ENCODE results near the gene CTNNAL1.
"Not testable (repeated sequence)": the region's sequence is repeated elsewhere in the genome, so short reads cannot be mapped to it uniquely, and the experiment has no call there.

Gene CTNNAL1

DNA sequence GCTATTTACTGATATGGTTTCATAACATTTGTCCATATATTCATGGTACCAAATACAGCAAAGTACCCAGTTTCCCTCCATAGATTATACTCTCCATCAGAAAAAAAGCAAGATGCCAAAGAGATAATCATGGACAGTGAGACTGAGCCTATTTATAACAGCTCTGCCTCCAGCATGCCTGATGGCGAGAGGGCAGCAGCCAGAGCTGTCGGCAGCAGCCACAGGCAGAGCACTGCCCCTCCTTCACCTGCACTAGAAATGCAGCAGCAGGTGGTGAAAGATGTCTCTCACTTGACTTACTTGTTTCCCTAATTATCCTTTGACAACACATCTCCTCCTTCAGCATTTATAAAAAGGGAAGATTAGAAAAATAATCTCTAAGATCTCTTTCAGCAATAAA lies 32.4 kb downstream of the CTNNAL1 start:
- no peak for DNase-seq

DNA sequence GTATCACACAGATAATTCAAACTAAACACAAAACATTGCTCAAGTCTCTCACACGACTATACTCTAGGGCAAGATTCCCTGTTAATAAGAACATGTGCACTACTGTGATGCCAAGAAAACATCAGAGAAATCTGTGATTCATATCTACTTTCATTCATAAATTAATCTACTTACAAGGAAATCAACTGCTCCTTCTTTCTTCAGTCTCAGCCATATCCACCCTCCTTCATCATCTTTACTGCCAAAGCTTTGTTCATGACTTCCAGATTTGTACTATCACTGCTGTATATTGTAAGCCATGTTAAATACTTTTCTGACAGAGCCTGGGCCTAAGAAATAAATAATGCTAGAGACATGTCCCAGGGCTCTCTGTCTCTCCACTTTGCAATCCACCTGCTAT lies 35.1 kb downstream of the CTNNAL1 start:
- no peak for DNase-seq

DNA sequence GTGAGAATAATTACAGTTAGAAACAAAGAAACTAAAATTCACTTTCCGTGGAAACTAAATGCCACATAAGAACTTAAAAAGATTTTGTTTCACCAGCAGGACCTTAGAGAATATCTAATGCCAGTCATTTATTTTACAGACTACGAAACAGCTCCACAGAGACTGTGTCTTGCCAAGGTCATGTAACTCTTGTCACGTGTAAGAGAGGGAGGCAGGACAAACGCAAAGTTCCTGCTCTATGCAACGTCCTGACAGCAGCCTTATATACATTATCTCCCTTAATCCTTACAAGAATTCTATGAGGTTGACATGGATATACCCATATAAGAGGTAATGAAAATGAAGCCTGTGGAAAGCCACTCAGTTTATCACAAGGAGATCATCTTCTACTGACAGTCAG lies 39.4 kb downstream of the CTNNAL1 start:
- no peak for DNase-seq

DNA sequence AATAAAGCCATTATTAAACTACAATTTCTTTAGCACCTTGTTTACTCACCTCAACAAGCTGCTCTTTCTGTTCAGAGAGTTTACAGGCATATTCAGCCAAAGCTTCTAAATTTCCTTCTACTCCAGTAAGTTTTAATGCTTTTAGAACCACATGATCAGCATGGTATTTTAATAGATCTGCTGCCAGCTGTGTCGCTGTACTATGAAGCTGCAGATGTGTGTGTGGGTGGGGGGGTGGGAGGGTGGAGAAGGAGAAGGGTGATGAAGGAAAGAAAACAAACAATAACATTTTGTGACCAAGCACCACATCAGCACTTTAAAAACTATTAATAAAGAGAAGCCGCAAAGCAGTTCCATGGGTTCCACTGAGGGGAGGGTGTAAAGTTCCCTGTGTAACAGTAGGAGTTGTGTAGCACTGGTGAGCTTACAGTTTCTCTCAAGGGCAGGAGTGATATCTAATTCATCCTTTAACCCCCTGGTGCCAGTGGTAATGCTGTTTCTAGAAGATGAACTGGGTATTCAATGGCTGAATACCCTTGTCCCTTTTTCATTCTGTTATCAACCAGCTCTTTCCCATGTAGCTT lies 40.6 kb downstream of the CTNNAL1 start:
- no peak for DNase-seq

DNA sequence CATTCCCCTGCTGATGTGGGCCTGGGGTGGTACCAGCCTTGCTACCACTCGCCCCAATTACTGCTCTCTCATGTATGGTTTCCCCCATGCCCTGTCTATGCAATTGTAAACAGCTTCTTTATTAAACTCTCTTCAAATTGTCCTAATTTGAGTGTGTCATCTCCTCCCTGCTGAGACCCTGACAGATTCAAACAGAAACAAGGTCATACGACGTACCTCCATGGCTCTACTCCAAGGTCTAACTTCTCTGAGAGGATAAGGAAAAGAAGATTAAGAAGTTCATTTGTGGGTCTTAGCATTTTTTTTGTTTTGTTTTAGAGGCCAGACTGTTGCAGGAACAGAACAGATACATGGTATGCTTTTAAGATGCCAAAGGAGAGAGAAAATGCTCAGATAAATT lies 41.1 kb downstream of the CTNNAL1 start:
- no peak for DNase-seq

DNA sequence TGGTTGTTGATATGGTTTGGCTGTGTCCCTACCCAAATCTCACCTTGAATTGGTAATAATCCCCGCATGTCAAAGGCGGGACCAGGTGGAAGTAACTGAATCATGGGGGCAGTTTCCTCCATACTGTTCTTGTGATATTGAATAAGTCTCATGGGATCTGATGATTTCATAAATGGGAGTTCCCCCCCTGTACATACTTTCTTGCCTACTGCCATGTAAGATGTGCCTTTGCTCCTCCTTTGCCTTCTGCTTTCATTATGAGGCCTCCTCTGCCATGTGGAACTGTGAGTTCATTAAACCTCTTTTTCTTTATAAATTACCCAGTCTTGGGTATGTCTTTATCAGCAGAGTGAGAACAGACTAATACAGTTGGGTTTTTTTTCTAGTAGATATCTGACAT lies 41.9 kb downstream of the CTNNAL1 start:
- not testable (repeated sequence) for DNase-seq

DNA sequence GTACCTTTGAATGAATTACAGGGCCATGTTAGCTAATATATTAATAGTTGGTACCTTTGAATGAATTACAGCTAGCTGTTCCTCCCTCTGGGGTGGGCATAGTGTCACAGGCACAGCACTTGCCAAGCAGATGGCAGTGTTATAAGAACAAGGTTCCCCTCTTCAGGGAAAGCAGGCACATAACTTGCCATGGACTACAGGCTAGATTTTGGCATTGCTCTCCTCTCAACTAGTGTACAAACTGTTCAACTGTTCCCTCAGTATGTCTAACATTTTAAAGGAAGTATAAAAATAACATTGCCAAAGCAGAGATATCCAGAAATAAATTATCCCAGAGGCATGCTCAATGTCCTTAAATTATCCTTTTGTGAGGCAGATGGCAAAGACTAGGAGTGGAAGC lies 45.4 kb downstream of the CTNNAL1 start:
- no peak for DNase-seq

DNA sequence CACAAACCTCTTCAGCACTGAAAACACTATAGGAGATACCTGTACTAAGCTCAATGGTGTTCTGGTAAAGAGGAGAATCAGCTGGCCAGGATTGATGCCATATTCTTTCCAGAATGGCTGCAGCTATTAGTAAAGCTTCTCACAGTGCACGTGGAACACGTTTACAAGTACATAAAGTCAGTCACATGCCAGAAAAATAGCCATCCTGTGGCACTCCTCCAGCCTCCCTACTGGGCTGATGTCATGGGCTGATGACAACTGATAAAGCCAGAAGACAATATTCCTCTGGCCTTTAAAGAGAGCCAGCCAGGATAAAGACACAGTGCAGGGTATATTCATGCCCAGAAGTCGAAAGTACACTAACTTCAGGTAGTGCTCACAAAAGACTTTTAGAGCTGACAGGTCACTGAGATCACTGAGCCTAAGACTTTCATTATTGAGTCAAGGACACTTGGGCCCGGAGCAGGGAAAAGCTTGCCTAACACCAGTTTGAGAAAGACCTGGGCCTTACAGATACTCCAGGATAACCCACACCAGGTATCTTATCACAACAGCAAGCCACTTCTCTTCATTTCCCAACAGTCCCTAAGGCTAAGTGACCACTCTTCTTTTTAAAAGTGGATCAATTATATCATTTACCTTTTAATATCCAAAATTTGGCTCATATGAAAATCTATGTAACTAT lies 49.7 kb downstream of the CTNNAL1 start:
- no peak for DNase-seq

DNA sequence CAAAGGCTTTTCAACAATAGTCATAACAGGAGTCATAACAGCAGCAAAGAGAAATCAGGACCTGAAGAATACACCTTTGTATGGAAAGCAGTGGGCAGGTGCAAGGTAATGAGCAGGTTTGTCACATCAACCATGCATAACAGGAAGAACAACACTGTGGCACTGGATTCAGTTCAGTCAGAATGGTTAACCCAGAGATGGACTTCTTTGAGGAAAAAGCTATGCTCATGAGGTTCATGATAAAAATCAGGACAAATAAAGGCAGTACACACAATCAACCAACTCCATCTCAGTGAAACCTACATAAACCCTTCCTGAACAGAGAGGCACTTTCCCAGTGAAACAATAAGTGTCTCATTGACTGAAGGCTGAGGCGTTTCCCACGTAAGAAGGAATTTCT lies 52.1 kb downstream of the CTNNAL1 start:
- no peak for DNase-seq

DNA sequence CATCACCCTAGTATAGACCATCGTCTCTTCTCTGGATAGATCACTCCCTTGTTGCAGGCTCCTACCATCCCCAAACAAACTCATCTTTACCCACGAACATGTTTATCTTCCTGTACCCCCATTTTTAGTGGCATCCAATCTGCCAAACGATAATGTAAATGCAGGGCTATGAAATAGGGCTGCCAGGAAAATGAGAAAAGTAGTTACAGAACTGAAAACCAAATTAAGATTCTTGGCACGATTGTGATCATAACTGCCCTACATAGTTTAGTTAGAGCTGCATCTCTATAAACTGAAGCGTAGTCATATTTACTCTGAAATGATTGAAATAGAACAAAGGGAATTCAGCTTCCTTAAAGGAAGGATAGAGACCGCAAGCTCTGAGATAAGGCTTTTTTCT lies 53.0 kb downstream of the CTNNAL1 start:
- no peak for DNase-seq

DNA sequence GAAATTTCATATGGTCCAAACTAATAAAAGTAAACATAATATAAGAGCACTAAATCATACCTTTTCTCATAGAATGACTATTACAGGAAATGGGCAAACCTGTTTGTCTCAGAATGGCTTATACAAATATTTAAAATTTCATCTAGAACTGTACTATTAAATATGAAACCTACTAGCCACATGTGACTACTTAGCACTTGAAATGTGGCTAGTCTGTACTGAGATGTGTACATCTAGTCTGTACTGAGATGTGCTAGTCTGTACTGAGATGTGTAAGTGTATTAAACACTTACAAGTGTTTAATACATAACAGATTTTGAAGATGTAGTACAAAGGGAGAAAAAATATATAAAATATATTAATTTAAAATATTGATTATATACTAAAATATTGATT lies 56.7 kb downstream of the CTNNAL1 start:
- no peak for DNase-seq

DNA sequence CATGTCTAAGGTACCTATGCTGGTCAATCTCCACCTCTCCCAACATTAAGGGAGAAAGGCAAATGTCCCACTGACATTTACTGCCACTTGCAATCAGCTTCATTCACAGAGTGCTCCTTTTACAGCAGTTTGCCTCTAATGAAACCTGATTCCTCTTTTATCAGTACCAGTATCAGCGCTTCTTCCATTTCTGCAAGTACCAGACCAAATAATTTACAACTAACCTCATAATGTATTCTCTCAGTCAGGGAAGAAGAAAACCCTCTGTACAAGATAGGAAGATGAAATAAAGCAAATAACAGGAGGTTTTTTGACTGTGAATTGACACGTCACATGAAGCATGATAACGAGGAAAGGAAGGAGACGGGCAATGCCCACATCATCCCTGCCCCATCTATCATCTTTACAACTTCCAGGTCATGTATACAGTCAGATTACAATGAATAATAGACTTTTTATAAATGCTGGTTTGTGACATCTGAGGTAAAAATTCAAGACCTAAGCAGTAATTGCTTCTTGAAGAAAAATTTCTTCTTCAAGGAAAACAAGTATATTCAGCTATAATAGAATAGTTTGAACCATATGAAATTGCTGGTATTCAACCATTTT lies 57.2 kb downstream of the CTNNAL1 start:
- no peak for DNase-seq

DNA sequence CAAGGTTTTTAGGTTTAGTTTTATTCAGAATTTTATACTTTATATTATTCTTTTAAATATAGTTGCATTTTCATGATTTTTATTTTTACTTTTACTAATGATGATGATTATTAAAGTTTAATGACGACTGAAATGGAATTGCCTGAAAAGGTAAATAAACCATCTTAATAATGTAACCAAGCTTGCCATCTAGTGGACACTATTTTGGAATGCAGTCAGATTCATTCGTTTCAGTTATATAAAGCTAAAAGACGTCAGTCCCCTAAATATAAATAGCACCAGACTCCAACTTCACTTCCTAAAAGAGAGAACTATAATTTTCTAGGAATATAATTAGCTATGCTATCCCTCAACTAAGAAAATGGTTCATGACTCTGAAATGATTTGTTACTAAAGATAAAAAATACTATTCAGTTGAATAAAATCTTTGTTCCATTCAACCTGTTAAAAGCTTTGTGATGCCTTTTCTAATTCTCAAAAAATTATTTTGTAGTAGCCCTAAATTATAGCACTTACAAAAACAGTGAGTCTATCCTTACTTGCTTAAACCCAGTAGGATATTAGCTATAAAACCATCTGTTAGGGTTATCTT lies 59.2 kb downstream of the CTNNAL1 start:
- DNase-seq: no peak

DNA sequence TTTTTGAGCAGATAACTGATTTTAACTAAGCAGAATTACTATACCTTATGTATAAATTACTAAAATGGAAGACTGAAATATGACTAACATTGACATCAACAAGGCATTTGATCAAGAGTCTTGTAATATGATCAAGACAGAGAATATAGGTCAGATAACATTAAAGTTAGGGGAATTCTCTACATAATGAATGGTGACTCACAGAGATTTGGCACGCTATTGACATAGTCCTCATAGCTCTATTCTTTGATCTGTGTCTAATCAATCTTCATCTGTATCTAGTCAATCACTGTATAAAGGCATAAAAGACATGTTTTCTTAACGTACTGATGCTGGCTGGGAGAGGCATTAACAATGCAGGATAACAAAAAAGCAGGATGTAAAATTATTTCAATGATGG lies 61.7 kb downstream of the CTNNAL1 start:
- DNase-seq: no peak

DNA sequence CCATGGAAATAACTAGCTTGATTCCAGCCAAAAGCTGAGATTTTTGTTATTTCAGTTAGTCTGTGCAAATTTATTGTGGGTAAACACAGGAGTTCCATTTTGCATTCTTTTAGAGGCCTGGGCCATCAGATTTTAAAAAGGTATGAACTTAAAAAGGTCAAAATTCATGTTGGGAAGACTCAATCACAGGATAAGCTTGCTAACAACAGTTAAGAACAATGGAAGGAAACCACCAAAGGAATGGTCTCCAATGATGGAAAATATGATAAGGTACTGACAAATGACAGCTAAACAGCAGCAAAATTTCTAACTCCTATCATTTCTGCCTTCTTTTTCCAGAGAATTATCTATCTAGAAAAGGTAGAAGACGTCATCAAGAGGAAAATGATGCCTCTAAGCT lies 63.1 kb downstream of the CTNNAL1 start:
- no peak for DNase-seq

DNA sequence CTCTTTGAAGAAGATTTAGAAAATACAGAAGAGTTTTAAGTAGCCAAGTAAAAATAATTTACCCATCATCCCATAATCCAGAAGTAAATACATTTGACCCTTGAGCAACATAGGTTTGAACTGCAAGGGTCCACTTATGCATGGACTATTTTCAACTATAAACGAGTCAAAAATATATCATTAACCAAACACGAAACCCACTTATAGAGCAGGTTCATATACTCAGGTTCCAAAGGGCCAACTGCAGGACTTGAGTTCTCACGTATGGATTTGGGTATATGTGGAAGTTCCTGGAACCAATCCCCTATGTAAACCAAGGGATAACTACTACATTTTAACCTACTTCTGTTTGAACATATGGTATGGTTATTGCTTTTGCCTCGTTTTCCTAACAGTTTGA lies 73.3 kb downstream of the CTNNAL1 start:
- DNase-seq: no peak

DNA sequence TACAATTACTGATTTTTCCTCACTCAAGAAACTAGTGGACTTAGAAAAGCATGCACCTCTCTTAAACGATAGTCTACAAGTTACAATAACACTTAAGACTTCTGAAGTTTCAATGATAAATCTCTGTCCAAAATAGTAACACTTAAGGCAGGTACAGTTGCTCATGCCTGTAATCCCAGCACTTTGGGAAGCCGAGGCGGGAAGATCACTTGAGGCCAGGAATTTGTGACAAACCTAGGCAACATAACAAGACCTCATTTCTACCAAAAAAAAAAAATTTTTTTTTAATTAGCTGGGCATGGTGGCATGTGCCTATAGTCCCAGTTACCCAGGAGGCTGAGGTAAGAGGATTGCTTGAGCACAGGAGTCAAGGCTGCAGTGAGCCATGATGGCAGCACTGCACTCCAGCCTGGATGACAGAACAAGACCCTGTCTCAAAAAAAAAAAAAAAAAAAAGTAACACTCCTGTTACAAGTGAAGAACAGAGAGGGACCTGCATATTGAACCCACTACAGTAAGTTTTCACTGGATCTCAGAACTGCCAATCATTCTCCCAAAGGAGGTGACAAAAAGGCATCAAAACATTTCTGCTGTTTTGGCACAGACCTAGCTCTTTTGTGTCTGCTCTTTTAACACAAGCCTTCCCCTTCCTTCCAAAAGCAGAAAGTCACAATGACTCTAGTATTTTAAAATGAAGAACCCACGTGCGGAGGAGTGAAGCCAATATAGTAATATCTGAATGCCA lies 75.6 kb downstream of the CTNNAL1 start:
- DNase-seq: no peak

DNA sequence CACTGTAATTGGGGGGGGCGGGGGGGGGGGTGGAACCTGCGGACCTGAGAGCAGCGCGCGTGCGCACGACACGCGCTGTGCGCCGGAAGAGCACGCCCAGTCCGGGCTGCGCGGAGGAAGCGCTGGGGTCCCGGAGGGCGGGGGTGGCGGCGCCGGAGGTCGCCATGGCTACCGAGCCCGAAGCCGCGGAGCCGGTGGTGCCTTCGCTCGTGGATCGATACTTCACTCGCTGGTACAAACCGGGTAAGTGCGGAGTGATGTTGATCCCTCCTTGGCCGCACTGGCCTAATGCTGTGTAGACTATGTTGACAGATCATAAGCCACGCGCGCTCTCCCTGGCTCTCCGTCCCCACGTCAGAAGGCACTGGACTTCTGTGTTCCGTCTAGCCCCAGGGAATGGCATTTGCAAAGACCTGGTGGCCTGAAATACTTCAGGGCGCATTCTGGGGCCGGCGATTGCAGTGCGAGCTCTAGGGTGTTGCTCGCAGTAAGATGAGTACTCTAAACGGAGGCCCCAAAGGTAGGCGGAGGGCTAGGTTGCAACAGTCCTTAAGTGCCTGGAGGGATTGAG lies 78.9 kb downstream of the CTNNAL1 start, which contains the start of gene ABITRAM:
TSS of gene ABITRAM (plus strand) at position 78 of the 571 bp plus-strand sequence. CDS start at position 165, 87 bp downstream.
- DNase-seq: peak; percentile 74

DNA sequence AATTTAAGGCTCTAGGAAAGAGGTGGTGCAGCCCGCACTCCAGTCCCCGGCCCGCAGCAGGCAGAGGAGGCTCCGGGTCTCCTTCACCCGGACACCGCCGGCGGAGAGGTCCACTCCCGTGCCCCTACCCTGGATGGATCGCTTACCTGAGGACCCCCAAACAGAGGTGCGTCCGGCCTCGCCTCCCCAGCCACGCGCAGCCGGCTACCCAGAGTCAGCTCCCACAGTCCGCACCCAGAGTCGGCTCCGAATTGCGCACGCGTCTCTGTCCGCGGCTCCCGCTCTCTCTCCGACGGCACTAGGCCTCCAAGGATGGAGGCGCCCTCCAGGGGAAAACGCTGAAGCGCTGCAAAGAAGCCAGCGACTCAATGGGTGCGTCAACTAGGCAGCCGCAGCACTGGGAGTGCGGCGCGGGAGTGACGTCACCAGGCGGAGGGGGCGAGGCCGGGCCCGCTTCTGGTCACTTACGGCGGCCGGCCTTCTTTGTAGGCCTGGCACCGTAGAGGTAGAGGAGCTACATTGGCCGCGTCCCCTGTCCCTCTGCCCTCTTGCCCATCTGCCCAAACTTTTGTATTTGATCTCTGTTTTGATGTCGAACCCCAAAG lies 79.5 kb downstream of the CTNNAL1 start, which contains the start of gene ELP1:
TSS of gene ELP1 (minus strand) at position 407 of the 605 bp plus-strand sequence. CDS start 2,978 bp downstream, outside the sequence.
- DNase-seq: peak; percentile 88 to 91

DNA sequence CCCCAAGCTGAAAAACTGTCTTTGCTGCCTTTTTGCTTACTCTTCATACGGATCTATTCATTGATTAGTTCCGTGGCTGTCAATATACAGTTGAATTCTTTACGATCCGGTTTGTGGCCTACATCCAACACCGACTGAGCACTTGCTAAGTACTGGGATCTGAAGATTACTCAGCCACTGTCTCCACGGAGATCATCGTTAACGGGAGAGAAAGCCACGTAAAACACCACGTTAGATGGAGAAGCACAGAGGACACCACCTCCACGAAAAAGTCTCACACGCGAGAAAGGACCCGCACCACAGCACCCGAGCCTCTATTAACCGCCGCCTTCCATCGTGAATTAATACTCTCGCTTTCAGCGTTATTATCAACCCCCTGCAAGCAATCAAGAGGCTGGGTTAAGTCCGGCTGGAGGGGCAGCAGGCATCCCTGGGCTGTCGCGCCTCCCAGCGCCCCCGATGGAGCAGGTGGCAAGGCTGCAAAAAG lies 80.0 kb downstream of the CTNNAL1 start:
- DNase-seq: no peak

DNA sequence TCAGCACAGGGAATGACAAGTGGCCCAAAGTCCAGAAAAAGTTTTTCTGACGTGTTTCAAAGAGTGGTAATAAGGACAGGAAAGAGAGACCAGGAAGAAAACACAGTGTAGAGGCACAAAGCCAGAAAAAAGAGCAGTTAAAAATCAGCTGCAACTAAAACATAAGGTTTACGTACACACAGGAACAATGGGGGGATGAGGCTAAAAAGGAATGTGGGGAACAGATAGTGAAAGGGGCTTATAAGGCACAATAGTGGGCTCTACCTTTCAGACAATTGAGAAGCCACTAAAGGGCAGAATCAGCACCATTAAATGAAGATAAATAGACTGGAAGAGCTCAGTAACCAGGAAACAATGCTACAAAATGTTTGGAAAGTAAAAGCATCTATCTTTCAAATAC lies 84.9 kb downstream of the CTNNAL1 start:
- no peak for DNase-seq

DNA sequence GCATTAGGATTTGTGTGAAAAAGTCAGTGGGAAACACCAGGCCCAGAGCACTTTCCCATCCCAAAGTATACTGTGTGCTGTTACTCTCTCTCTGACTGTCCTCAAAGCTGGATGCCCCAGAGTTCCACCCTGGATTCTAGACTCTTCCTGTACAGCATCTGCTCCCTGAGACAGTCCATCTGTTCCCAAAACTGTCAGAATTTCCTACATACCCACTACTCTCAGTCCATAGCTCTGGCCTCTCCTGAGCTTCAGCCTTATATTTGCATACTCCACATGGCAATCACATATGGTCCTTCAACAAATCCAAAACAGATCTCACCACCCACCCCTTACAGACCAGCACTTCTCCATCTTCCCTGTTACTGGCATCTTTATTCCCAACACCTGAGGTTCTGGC lies 88.8 kb downstream of the CTNNAL1 start:
- no peak for DNase-seq

Measured in stimulated activated CD4-positive, alpha-beta T cell treated with anti-CD3 and anti-CD28 coated beads, Interleukin-4, amount 100 ng/mL, for 4 hours (primary cell).